ENCODE measurements around the gene MRTFB. TPM values are rescaled to one million over a fixed set of nuclear protein-coding genes. Genes with fewer than 3 reads are reported as not detected.

MRTFB gene
- total and polyA plus RNA-seq, 2 donors (not counting 3 experiments of a cell fraction or from before 2014, with no cell fraction given) = 19.6 to 49.5 TPM

- H3K4me3 ChIP-seq (replicated peaks in 1 of 3; ENCODE audit: insufficient read depth in 1 of 3, low read depth in 1 of 3, low read length in 3 of 3) = no peak overlapping the region
- dilution Hi-C loops (cut with MboI; ENCODE audit: extremely low pct_ligation_motif_present, low sequenced_read_pairs) = no loop called here
- H4K20me1 ChIP-seq (replicated peaks; ENCODE audit: control insufficient read depth, extremely low read depth, insufficient read depth, low read length) = peaks cover 4% of the 10 kb centered on the region
- intact Hi-C loops (cut with micrococcal nuclease) = no loop called here
- no peak for DNase-seq (ENCODE audit: low read depth, low spot score)
- ChIA-PET CTCF (interaction anchor here (1.0 to 2.0 kb wide), 3 partner anchors 10 to 163 kb away, joined by 3 to 6 read pairs (median 4); no protein-coding TSS in a partner anchor), POLR2A (no interaction called here)
- peaks cover 3 to 5% of the 10 kb centered on the region in 2 experiments for H3K36me3 ChIP-seq (ENCODE audit: control insufficient read depth in 2 of 2, extremely low read depth in 1 of 2, insufficient read depth in 2 of 2, low read length in 2 of 2)
- no peaks in the 10 kb centered on the region for H3K9me3 ChIP-seq (replicated peaks; ENCODE audit: control insufficient read depth, insufficient read depth, low read length)
- no peaks in the 10 kb centered on the region for H3K27me3 ChIP-seq (ENCODE audit: control insufficient read depth in 2 of 2, insufficient read depth in 2 of 2, low read length in 2 of 2)
- no peaks in the 10 kb centered on the region for H3K4me1 ChIP-seq (ENCODE audit: control insufficient read depth, extremely low read depth, insufficient read depth, low read length)
- BruUV-seq (replicated peaks) = no TSS peak
- peaks cover 15% of the 10 kb centered on the region for H3K79me2 ChIP-seq (ENCODE audit: control insufficient read depth, insufficient read depth, low read length)
- TF ChIP-seq MYC (IDR thresholded peaks at IDR 0.05; ENCODE audit: low read depth, low read length) = no peak
- no peak for TF ChIP-seq POLR2AphosphoS5 (IDR thresholded peaks at IDR 0.05; ENCODE audit: insufficient read depth, low read depth, low read length)
- no peak for TF ChIP-seq POLR2A (IDR thresholded peaks at IDR 0.05; ENCODE audit: low read depth, low read length)
- TF ChIP-seq GATA2 (IDR thresholded peaks at IDR 0.05; ENCODE audit: insufficient read depth, insufficient read length, low read depth, low read length) = no peak
- TF ChIP-seq, protein P1, sequence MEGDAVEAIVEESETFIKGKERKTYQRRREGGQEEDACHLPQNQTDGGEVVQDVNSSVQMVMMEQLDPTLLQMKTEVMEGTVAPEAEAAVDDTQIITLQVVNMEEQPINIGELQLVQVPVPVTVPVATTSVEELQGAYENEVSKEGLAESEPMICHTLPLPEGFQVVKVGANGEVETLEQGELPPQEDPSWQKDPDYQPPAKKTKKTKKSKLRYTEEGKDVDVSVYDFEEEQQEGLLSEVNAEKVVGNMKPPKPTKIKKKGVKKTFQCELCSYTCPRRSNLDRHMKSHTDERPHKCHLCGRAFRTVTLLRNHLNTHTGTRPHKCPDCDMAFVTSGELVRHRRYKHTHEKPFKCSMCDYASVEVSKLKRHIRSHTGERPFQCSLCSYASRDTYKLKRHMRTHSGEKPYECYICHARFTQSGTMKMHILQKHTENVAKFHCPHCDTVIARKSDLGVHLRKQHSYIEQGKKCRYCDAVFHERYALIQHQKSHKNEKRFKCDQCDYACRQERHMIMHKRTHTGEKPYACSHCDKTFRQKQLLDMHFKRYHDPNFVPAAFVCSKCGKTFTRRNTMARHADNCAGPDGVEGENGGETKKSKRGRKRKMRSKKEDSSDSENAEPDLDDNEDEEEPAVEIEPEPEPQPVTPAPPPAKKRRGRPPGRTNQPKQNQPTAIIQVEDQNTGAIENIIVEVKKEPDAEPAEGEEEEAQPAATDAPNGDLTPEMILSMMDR (IDR thresholded peaks at IDR 0.05; ENCODE audit: extremely low read depth in 1 of 2, insufficient read depth in 1 of 2, low read depth in 1 of 2, low read length in 2 of 2) = no peak
- no peak for TF ChIP-seq MAX (IDR thresholded peaks at IDR 0.05; ENCODE audit: insufficient read depth, insufficient read length)
- TF ChIP-seq FOS (IDR thresholded peaks at IDR 0.05; ENCODE audit: borderline replicate concordance, insufficient read depth, low read length) = no peak
- no peak for TF ChIP-seq EZH2 (IDR thresholded peaks at IDR 0.05; ENCODE audit: borderline replicate concordance, low read depth, low read length, severe bottlenecking)
- TF ChIP-seq JUN (IDR thresholded peaks at IDR 0.05; ENCODE audit: borderline replicate concordance, insufficient read depth, insufficient read length, low read depth) = no peak
- H3K9me1 ChIP-seq (replicated peaks; ENCODE audit: control insufficient read depth, extremely low read depth, insufficient read depth, low read length) = no peaks in the 10 kb centered on the region
- no peak overlapping the region for H3K27ac ChIP-seq (ENCODE audit: insufficient read depth, low read depth, low read length)
- no peak overlapping the region for H2AFZ ChIP-seq (ENCODE audit: low read depth, low read length)
- FAIRE-seq = no peak
- no peak overlapping the region for H3K9ac ChIP-seq (replicated peaks; ENCODE audit: extremely low read depth, insufficient read depth, low read length)
- H3K4me2 ChIP-seq (ENCODE audit: insufficient read depth, low read length) = no peak overlapping the region
Observed at GRCh38 chr16:14086477-14086876, 15.4 kb downstream of the MRTFB start.

Measured in endothelial cell of umbilical vein (primary cell).